ENCODE results near the gene CELSR1. TPM values are rescaled to one million over a fixed set of nuclear protein-coding genes. Genes with fewer than 3 reads are reported as not detected.

The CELSR1 gene
- total RNA-seq, 3 donors from 2014 or later (not counting 1 experiment from before 2014, with no cell fraction given): 0.89 to 3.9 (median 1.9) TPM

GRCh38 chr22:46362934-46363515, 174.4 kb downstream of the CELSR1 start:
- H3K36me3 Mint-ChIP-seq: no peaks in the 10 kb centered on the region
- no peaks in the 10 kb centered on the region for H3K27me3 ChIP-seq (ENCODE audit: control insufficient read depth, insufficient read depth, low read length)
- TF ChIP-seq CTCF (IDR thresholded peaks at IDR 0.05): no peak
- peak overlapping the region in 1 of 2 donors; percentile 64 for H3K27ac Mint-ChIP-seq
- no peak overlapping the region for H3K27ac ChIP-seq (ENCODE audit: low read length)
- H3K4me1 ChIP-seq (ENCODE audit: control insufficient read depth, insufficient read depth, low read length): peaks cover 33% of the 10 kb centered on the region
- no peaks in the 10 kb centered on the region for H3K9me3 ChIP-seq (ENCODE audit: control insufficient read depth, insufficient read depth, low read length)
- H3K4me3 Mint-ChIP-seq: no peak overlapping the region
- 92% methylated on average over 15 of the region's 15 CpGs for WGBS (ENCODE audit: insufficient coverage)
- peaks cover 15 to 16% of the 10 kb centered on the region in 2 donors for H3K4me1 Mint-ChIP-seq
- peaks cover 0 to 3% of the 10 kb centered on the region in 2 donors for H3K27me3 Mint-ChIP-seq (ENCODE audit: low read depth in 2 of 2)
- intact Hi-C loops (cut with micrococcal nuclease): no loop called here
- no peak overlapping the region for H3K4me3 ChIP-seq (ENCODE audit: low read length)
- H3K9me3 Mint-ChIP-seq: no peaks in the 10 kb centered on the region
- H3K36me3 ChIP-seq (ENCODE audit: control insufficient read depth, insufficient read depth, low read length): peaks cover 5% of the 10 kb centered on the region
- DNase-seq (no peak), ATAC-seq (no peak)

- H3K27ac ChIP-seq (ENCODE audit: low read length): no peak overlapping the region
- H3K36me3 ChIP-seq (ENCODE audit: control insufficient read depth, insufficient read depth, low read length): peaks cover 7% of the 10 kb centered on the region
- TF ChIP-seq CTCF (IDR thresholded peaks at IDR 0.05): no peak
- DNase-seq: no peak
- no peaks in the 10 kb centered on the region for H3K27me3 ChIP-seq (ENCODE audit: control insufficient read depth, insufficient read depth, low read length)
- intact Hi-C loops (cut with micrococcal nuclease): no loop called here
- H3K9me3 Mint-ChIP-seq: no peaks in the 10 kb centered on the region
- H3K27ac Mint-ChIP-seq: peak overlapping the region in 1 of 2 donors; percentile 64
- peaks cover 10 to 11% of the 10 kb centered on the region in 2 donors for H3K4me1 Mint-ChIP-seq
- WGBS (ENCODE audit: insufficient coverage): 65% methylated on average over 25 of the region's 25 CpGs
- H3K4me3 Mint-ChIP-seq: no peak overlapping the region
- H3K36me3 Mint-ChIP-seq: no peaks in the 10 kb centered on the region
- H3K4me3 ChIP-seq (ENCODE audit: low read length): no peak overlapping the region
- peaks cover 27% of the 10 kb centered on the region for H3K4me1 ChIP-seq (ENCODE audit: control insufficient read depth, insufficient read depth, low read length)
- H3K27me3 Mint-ChIP-seq (ENCODE audit: low read depth in 2 of 2): peaks cover 0 to 3% of the 10 kb centered on the region in 2 donors
- peak in 2 of 3 donors; percentile 79 to 88 for ATAC-seq
- H3K9me3 ChIP-seq (ENCODE audit: control insufficient read depth, insufficient read depth, low read length): no peaks in the 10 kb centered on the region
Observed at GRCh38 chr22:46362203-46362933, 175.1 kb downstream of the CELSR1 start.

- WGBS (ENCODE audit: insufficient coverage): 85% methylated on average over 11 of the region's 11 CpGs
- H3K9me3 Mint-ChIP-seq: no peaks in the 10 kb centered on the region
- H3K4me1 Mint-ChIP-seq: peaks cover 10 to 11% of the 10 kb centered on the region in 2 donors
- H3K4me3 Mint-ChIP-seq: no peak overlapping the region
- DNase-seq (no peak), ATAC-seq (peak in 1 of 3 donors; percentile 8)
- intact Hi-C loops (cut with micrococcal nuclease): no loop called here
- no peak overlapping the region for H3K4me3 ChIP-seq (ENCODE audit: low read length)
- no peaks in the 10 kb centered on the region for H3K27me3 ChIP-seq (ENCODE audit: control insufficient read depth, insufficient read depth, low read length)
- H3K27ac ChIP-seq (ENCODE audit: low read length): no peak overlapping the region
- no peaks in the 10 kb centered on the region for H3K9me3 ChIP-seq (ENCODE audit: control insufficient read depth, insufficient read depth, low read length)
- TF ChIP-seq CTCF (IDR thresholded peaks at IDR 0.05): no peak
- no peaks in the 10 kb centered on the region for H3K36me3 Mint-ChIP-seq
- H3K27me3 Mint-ChIP-seq (ENCODE audit: low read depth in 2 of 2): peaks cover 0 to 3% of the 10 kb centered on the region in 2 donors
- peaks cover 12% of the 10 kb centered on the region for H3K36me3 ChIP-seq (ENCODE audit: control insufficient read depth, insufficient read depth, low read length)
- H3K4me1 ChIP-seq (ENCODE audit: control insufficient read depth, insufficient read depth, low read length): peaks cover 21% of the 10 kb centered on the region
- H3K27ac Mint-ChIP-seq: no peak overlapping the region
Observed at GRCh38 chr22:46361826-46362202, 175.6 kb downstream of the CELSR1 start.

All from natural killer cell (primary cell).